Peyer's patch (tissue), 4 donors: ENCODE results near the gene ARID1B.

ENCODE experiments used
- CTCF ChIP-seq, 6 experiments: fragments of 450-650 bp in 4 of 6; fragments of 200-600 bp in 2 of 6; sonication (generic) in 1 of 6; IDR thresholded peaks; one replicate each; pipeline ENCODE4 v1.5.1; 2017 to 2019; ENCODE audit warnings: antibody characterized with exemption in 6 of 6, mild to moderate bottlenecking in 3 of 6, moderate library complexity in 1 of 6
- POLR2A ChIP-seq, 2 donors: fragments of 450-650 bp; IDR thresholded peaks; one replicate each; pipeline ENCODE4 v1.5.1; 2017; ENCODE audit warnings: antibody characterized with exemption in 2 of 2, mild to moderate bottlenecking in 2 of 2, moderate library complexity in 2 of 2

DNA sequence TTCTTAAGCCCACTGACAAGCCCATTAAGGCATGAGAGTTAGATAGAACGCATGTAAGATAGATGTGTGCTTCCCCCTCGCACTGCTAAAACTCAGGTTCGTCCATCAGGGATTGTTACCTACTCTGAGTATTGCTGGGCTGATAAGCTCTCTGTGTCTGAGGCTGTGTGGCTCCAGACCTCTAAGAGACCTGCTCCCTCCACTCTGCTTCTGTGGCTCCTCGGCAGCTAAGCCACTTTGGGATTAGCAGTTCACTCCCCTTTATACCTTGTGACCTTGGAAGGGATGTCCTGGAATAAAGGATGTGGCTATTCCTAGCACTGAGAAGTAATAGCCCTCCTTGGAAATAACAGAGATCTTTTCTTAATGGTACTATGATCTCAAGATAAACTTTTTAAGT, 381.3 kb downstream of the ARID1B start:
- no peak for TF ChIP-seq CTCF (IDR thresholded peaks at IDR 0.05)
- no peak for TF ChIP-seq POLR2A (IDR thresholded peaks at IDR 0.05)
